ENCODE data around the gene THRB.

THRB gene

GRCh38 chr3:24258727-24259600, 235.7 kb downstream of the THRB start:
- no peak for DNase-seq

GRCh38 chr3:24258260-24258659, 236.4 kb downstream of the THRB start:
- no peak for DNase-seq

GRCh38 chr3:24255414-24255813, 239.2 kb downstream of the THRB start:
- DNase-seq = no peak

- no peak for DNase-seq
Measured at GRCh38 chr3:24254649-24255048, 240.0 kb downstream of the THRB start.

- no peak for DNase-seq
Measured at GRCh38 chr3:24253336-24253735, 241.3 kb downstream of the THRB start.

- no peak for DNase-seq
Measured at GRCh38 chr3:24249523-24249922, 245.1 kb downstream of the THRB start.

- DNase-seq = no peak
Measured at GRCh38 chr3:24245056-24245455, 249.6 kb downstream of the THRB start.

- no peak for DNase-seq
Measured at GRCh38 chr3:24244491-24244890, 250.2 kb downstream of the THRB start.

- no peak for DNase-seq
Measured at GRCh38 chr3:24242012-24242698, 252.5 kb downstream of the THRB start.

- DNase-seq = no peak
Measured at GRCh38 chr3:24240306-24240705, 254.3 kb downstream of the THRB start.

- peak; percentile 21 for DNase-seq
Measured at GRCh38 chr3:24237971-24238706, 256.5 kb downstream of the THRB start.

- DNase-seq = no peak
Measured at GRCh38 chr3:24235121-24235520, 259.5 kb downstream of the THRB start.

- no peak for DNase-seq
Measured at GRCh38 chr3:24232784-24233183, 261.9 kb downstream of the THRB start.

GRCh38 chr3:24229468-24230221, 265.0 kb downstream of the THRB start:
- no peak for DNase-seq

- DNase-seq = no peak
Measured at GRCh38 chr3:24227635-24228034, 267.0 kb downstream of the THRB start.

GRCh38 chr3:24226397-24226796, 268.3 kb downstream of the THRB start:
- DNase-seq = no peak

GRCh38 chr3:24225385-24225950, 269.2 kb downstream of the THRB start:
- no peak for DNase-seq

GRCh38 chr3:24224666-24225384, 269.8 kb downstream of the THRB start:
- DNase-seq = no peak

- no peak for DNase-seq
Measured at GRCh38 chr3:24222165-24222805, 272.4 kb downstream of the THRB start.

- no peak for DNase-seq
Measured at GRCh38 chr3:24220859-24221657, 273.6 kb downstream of the THRB start.

All from DMS79 treated with DMSO at 0.1 percent for 48 hours (cell line).